NCI-H2196 treated with DMSO at 0.1 percent for 48 hours (cell line): ENCODE results near the gene RTF2.
"Not testable (repeated sequence)": the region's sequence is repeated elsewhere in the genome, so short reads cannot be mapped to it uniquely, and the experiment has no call there.

Source experiments
- DNase-seq: peaks from one replicate; lab custom pipeline; 2025; ENCODE audit not compliant: unreplicated experiment; lab: John Stamatoyannopoulos, UW

The RTF2 gene

DNA sequence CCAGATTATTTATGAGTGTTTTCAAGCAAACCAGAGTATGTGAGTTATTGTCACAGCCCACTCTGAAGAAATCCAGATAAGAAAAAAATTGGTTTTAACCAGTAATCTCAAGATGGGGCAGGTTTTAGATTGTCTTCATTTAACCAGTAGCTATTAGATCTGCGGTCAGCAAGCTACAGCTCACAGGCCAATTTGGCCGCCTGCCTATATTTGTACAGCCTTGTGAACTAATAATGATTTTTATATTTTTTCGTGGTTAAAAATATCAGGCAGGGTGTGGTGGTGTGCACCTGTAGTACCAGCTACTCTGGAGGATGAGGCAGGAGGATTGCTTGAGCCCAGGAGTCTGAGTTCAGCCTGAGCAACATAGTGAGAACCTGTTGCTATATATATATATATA lies 69.6 kb downstream of the RTF2 start:
- DNase-seq = no peak

DNA sequence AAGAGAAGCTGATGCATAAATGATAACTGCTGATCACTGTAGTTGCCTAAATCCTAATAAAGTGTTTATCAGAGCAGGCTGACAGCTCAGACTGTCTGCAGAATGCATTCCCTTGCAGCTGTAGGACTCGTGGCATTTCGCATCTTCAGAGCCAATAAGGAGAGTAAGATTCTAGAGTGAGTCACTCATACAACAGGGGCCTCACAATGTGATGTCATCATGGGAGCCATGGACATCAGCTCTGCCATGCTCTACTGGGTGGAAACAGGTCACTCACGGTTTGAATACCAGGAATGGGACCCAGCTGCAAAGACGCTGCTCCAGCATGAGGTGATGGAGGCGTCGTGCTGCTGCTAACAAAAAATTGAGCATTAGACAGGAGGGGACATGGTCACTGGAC lies 72.0 kb downstream of the RTF2 start:
- DNase-seq = no peak

DNA sequence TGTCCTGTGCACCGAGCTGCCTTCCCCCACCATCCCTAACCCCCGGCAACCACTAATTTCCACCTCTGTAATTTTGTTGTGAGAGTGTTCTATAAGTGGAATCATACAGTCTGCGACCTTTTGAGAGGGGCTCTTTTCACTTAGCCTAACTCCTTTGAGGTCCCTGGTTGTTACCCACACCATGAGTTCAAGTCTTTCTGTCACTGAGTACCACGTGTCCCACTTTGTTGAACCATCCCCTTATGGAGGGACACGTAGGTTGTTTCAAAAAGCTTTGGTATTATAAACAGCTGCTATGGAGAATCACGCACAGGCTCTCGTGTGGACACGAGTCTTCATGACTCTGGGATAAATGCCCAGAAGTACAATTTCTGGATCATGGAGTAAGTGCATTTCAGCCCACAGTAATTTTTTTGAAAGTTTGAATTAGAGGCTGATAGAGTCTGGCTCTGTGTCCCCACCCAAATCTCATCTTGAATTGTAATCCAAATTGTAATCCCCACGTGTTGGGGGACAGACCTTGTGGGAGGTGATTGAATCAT lies 74.1 kb downstream of the RTF2 start:
- DNase-seq = no peak

DNA sequence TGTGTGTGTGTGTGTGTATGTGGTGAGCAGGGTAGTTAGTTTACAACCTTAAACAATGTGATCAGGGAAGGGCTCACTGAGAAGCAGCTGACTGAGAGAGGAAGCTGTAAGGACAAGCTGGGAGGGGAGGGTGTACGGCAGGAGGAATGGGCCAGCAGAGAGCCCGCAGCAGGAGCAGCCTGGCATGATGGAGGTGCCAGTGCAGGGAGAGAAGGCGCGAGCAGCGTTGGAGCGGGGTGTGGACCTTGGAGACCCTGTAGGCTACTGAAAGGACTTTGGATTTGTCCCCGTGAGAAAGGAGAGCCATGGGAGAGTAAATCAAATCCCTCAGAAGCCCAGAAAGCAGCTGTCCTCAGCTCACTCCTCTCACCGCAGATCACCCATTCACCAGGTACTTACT lies 83.1 kb downstream of the RTF2 start:
- DNase-seq = no peak

DNA sequence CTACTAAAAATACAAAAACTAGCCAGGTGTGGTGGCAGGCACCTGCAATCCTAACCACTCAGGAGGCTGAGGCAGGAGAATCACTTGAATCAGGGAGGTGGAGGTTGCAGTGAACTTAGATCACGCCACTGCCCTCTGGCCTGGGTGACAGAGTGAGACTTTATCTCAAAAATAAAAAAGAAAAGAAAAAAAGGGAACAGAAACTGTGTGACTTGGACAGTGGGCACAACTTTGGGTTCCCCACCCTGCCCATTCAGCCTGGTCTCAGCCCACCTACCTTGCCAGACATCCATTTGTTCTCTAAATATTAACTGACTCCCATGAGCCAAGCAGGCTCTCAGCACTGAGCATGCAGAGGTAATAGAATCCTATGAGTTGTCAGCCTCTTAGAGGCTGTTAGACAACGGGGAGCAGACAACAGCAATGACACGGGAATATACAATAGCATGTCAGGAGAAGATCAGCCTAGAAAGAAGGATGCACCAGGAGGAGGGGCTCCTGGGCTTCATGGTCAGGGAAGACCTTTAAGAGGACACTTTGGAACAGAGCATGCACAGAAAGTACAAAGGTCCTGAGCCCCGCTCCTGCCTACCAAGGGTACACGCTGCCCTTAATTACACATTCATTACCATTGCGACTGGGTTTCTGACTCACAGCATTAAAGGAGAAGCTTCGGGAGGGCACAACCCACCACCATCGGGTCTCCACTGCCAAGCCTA lies 84.6 kb downstream of the RTF2 start:
- no peak for DNase-seq

DNA sequence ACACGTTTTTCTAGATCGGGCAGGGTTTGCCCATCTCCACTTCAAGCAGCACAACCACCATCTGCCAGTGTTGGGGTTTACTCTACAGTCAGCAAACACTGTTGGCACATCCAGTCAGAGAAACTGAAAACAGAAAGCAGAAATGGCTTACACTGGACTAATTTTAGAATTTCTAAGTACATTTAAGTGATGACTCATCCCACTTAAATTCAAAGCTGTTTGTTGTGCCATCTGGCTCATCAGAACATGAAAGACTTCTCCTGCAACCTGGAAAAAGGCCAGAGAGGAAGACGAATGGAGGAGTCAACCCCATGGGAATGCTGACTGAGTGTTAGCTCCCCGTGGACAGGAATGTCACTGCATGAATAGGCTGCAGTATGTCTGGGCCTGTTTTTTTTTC lies 86.4 kb downstream of the RTF2 start:
- peak; percentile 66 for DNase-seq

DNA sequence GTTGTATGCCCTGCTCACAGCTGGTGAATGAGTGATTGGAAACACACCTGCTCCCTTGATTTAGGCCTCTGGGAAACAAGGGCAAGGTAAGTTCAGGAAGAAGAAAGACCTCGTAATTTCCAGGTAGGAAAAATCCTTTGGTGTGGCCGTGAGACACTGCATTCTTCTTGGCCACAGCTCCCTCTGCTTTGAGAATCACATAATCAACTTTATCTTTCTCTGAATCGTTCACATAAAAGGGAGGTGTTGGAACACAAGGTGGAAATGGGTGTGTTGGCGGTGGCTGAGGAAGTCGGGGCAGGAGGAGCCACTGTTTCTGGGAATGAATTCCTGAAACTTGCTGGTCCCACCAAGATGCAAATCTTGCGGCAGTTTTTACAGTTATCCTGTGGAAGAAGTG lies 90.5 kb downstream of the RTF2 start:
- no peak for DNase-seq

DNA sequence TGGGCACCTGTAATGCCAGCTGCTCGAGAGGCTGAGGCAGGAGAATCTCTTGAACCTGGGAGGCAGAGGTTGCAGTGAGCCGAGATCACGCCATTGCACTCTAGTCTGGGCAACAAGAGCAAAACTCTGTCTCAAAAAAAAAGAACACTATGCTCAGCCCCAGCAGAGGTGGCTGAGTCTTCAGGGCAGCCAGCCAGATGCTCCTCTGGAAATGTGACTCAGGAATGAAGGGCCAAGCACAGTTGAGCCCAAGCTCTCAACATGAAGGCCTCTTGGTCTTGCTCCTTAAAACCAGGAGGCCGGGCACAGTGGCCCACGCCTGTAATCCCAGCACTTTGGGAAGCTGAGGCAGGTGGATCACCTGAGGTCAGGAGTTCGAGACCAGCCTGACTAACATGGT lies 96.1 kb downstream of the RTF2 start:
- DNase-seq = not testable (repeated sequence)

DNA sequence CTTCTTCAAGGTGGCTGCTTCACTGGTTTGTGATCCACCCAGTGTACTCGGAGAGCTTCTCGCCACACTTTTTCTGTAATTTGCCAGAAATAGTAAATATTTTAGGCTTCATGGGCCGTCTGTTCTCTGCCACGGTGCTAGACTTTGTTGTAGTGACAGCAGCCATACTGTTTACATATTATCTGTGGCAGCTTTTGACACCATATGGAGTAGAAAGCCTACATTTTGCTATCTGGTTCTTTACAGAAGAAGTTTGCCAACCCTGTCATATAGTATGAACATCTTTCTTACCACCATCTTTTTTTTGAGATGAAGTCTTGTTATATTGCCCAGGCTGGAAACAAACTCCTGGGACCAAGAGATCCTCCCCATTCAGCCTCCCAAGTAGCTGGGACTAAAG lies 97.1 kb downstream of the RTF2 start:
- DNase-seq = no peak

DNA sequence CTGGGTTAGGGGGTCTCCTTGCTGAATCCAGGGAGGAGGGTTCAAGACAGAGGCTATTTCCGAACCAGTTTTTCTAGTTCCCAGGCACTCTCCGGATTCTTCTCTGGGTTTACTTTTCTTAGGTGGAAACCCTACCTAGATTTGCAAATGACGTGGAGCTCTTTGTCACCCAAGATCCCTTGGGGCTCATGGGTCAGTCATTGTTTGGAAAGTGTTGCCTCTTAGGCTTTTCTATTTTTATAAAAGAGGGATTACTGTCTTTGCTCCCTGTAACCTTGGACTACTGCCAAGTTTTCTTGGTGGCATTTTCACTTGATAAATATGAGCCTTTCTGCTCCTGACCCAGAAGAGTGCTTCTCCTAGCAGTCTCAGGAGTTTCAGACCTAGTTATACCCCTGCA lies 98.2 kb downstream of the RTF2 start:
- DNase-seq = no peak
